Coronary artery (tissue), 2 donors: Measurements from ENCODE around the gene OR6N1.

ENCODE experiments used
- DNase-seq: peaks from one replicate; pipeline ENCODE4 v3.0.0-alpha.2; 2017; ENCODE audit warnings: low spot score
- H3K27ac ChIP-seq, 2 donors: fragments of 200-600 bp; sonication (generic); one replicate each; pipeline ENCODE4 v1.5.1; 2016 to 2019
- H3K4me3 ChIP-seq: fragments of 200-600 bp; sonication (generic); 2 replicates; pipeline ENCODE4 v1.5.1; 2016; ENCODE audit warnings: mild to moderate bottlenecking, moderate library complexity
- CTCF ChIP-seq: fragments of 200-600 bp; sonication (generic); IDR thresholded peaks from one replicate; pipeline ENCODE4 v1.5.1; 2019; ENCODE audit warnings: antibody characterized with exemption

Gene OR6N1

GRCh38 chr1:158754420-158754819 is 17.6 kb downstream of the OR6N1 start, which contains the start of gene OR6K6:
TSS of gene OR6K6 (plus strand) at chr1:158754720. CDS start at chr1:158754888, 168 bp downstream.
- TF ChIP-seq CTCF = no peak
- Histone ChIP-seq H3K4me3 (no peak within 1 kb of the TSS), H3K27ac (no peak within 1 kb of the TSS)
- no peak for DNase-seq

DNA sequence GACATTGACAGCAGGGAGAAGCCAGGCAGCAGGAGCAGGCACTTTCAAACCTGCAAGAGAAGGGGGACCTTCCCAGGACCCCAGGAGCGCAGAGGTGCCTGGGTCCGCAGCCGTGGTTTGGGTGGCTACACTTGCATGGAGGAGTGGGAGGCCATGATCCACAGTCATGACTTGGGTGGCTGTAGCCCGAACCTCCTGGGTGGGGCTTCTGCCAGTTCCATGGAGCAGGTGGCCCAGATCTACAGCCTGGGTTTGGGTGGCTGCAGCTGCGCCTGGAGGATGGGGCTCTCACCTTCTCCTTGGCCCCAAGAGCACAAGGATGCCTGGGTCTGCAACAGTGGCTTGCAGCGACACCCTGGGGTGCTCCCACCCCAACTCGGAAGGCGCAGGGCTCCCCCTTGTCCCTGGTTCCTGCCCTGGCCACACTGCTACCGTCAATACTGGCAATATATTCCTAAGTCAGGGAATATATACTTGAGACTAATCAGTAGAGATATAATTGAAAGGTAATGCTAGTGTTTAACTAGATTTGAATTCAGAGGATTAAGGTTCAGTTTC is 19.8 kb downstream of the OR6N1 start:
- Histone ChIP-seq H3K27ac (no peak overlapping the region), H3K4me3 (no peak overlapping the region)
- DNase-seq = no peak
- no peak for TF ChIP-seq CTCF

GRCh38 chr1:158735848-158736247 is 36.1 kb downstream of the OR6N1 start:
- no peak overlapping the region for H3K4me3 ChIP-seq
- no peak for TF ChIP-seq CTCF

DNA sequence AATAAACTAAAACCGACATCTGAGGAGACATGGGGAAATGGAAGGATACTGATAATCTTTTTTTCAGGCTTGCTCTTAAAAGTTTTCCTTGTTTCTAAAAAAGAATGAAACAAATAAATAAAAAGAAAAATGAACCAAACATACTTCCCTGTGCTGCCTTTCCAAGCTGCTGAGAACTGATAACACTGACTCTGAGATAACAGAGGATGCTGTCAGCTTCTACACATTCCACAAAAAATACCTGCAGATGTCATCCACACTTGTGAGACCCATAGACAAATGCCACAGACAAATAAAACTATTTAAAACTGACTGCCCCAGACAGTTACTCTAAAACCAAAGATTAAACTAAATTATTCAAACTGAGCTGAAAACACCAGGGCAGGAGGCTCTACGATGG is 39.5 kb downstream of the OR6N1 start:
- DNase-seq = no peak
- no peak overlapping the region for H3K27ac ChIP-seq
- H3K4me3 ChIP-seq = no peak overlapping the region
- no peak for TF ChIP-seq CTCF

More at GRCh38 chr1:158735848-158736247, 36.1 kb downstream of the OR6N1 start:
- no peak overlapping the region for H3K27ac ChIP-seq
- no peak for DNase-seq

DNA sequence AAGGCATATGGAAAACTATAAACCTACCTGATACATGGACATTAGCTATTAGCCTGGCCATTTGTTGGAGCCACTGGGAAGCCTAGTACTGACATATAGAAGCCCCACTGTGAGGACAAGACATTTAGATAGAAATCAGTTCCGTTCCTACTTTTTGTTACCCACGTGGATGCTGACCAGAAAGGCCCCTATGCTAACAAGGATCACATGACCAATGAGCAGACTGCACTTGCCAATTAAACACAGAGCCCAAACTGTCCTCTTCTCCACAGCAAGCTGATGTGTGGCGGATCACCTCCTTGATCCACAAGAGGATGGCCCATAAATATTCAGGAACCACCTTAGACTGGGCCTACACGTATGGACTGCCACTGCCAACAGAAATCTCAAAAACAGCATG is 40.3 kb downstream of the OR6N1 start:
- H3K4me3 ChIP-seq = no peak overlapping the region
- H3K27ac ChIP-seq = no peak overlapping the region
- DNase-seq = no peak
- TF ChIP-seq CTCF = no peak

GRCh38 chr1:158730453-158730852 is 41.5 kb downstream of the OR6N1 start:
- no peak for DNase-seq

More at GRCh38 chr1:158730453-158730852, 41.5 kb downstream of the OR6N1 start:
- no peak overlapping the region for H3K27ac ChIP-seq
- no peak for TF ChIP-seq CTCF
- H3K4me3 ChIP-seq = no peak overlapping the region
